Measurements from ENCODE around the gene SEMA4C. TPM values are rescaled to one million over a fixed set of nuclear protein-coding genes. Genes with fewer than 3 reads are reported as not detected.

Gene SEMA4C
- total and polyA plus RNA-seq, 9 of the 15 experiments (the other 6 are each of a cell fraction or from before 2014, with no cell fraction given): 0.32 to 59.7 (median 23.9) TPM

GRCh38 chr2:96816127-96816835, 53.6 kb downstream of the SEMA4C start, which contains the start of gene CNNM3 (continued):
- TF ChIP-seq ZNF407 (IDR thresholded peaks at IDR 0.05; ENCODE audit: low read depth) (no peak), ZNF436 (CRISPR knock-in tag; IDR thresholded peaks at IDR 0.05) (peak; percentile 94), SRSF7 (optimal IDR thresholded peaks at IDR 0.05; ENCODE audit: low read depth, low read length) (no peak), ZBTB2 (IDR thresholded peaks at IDR 0.05) (no peak), ELF1 (tag; IDR thresholded peaks at IDR 0.05) (no peak), ZNF121 (CRISPR knock-in tag; conservative IDR thresholded peaks at IDR 0.05) (no peak), BRF1 (IDR thresholded peaks at IDR 0.05; ENCODE audit: borderline replicate concordance, extremely low read depth, insufficient read length) (no peak), PTRF (tag; IDR thresholded peaks at IDR 0.05) (no peak), RCOR1 (IDR thresholded peaks at IDR 0.05; ENCODE audit: borderline replicate concordance in 1 of 2, low read depth in 2 of 2, low read length in 2 of 2) (no peak; a peak in 1 of 4 replicates), CBX8 (IDR thresholded peaks at IDR 0.05; ENCODE audit: borderline replicate concordance, extremely low read depth, low read depth, low read length, poor library complexity, severe bottlenecking) (no peak), CBX2 (IDR thresholded peaks at IDR 0.05; ENCODE audit: insufficient read depth, low read length, poor library complexity, severe bottlenecking) (no peak), CREB1 (IDR thresholded peaks at IDR 0.05) (no peak), CREB1 (CRISPR knock-in tag; IDR thresholded peaks at IDR 0.05) (peak; percentile 58; the same call in 1 of the 2 replicates), STAT5B (CRISPR knock-in tag; IDR thresholded peaks at IDR 0.05) (no peak), ZBTB34 (CRISPR knock-in tag; IDR thresholded peaks at IDR 0.05) (no peak), TEAD4 (IDR thresholded peaks at IDR 0.05; ENCODE audit: low read length) (no peak), TEAD4 (CRISPR knock-in tag; IDR thresholded peaks at IDR 0.05; ENCODE audit: borderline replicate concordance) (no peak)
